HG02678 (cell line): ENCODE results near the gene GJB5.
"Not testable (repeated sequence)": the region's sequence is repeated elsewhere in the genome, so short reads cannot be mapped to it uniquely, and the experiment has no call there.

Experiments
- ATAC-seq: cut with Tn5 transposase; IDR thresholded peaks from one replicate; pipeline ENCODE4 v1.9.1; 2021; ENCODE audit warnings: mild to moderate bottlenecking, moderate library complexity; ENCODE audit not compliant: unreplicated experiment

The GJB5 gene

GRCh38 chr1:34754964-34755637 lies at the start of gene GJB5:
Gene GJB5, plus strand, starts transcription at chr1:34755047. Its CDS starts 2,284 bp downstream, at chr1:34757331.
- ATAC-seq, result no peak

DNA sequence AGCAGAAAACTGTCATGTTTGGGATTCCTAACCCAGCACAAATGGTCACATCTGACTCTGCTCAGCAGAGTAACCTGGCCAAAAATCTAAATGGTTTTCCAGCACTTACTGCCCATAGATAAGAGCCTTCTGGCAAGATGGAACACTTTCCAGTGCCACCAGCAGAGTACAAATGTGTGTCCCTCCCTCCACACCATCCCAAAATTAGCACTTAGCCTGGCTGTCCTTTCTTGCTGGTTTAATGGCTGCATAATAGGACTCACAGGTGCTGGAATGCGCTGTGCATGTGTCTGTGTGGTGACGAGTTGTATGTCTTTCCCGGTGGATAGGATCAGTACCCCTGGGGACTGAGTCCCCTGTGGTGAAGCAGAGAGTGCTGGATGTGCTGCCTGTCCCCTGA lies 49.8 kb upstream of the GJB5 start:
- ATAC-seq, result no peak

- ATAC-seq, result no peak
Observed at GRCh38 chr1:34708106-34708505, 46.7 kb upstream of the GJB5 start.

DNA sequence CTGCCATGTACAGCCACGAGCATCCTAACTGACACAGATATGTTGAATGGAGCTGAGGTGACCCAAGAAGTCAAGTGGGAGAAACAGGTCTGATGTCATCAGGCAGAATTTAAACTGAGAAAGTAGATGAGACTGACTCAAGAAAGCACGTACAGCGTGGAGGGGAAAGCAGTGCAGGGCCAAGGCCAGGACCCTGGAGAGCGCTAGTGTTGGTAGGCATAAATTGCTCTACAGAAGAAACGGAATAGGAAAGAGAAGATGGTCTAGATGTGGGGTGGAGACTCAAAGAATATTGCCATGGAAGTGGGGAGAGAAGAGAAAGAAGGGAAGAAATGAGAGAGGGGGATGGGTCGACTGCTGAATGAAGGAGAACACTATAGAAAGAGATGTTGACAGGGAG lies 45.3 kb upstream of the GJB5 start:
- no peak for ATAC-seq

- ATAC-seq, result no peak
Observed at GRCh38 chr1:34710812-34711211, 44.0 kb upstream of the GJB5 start.

DNA sequence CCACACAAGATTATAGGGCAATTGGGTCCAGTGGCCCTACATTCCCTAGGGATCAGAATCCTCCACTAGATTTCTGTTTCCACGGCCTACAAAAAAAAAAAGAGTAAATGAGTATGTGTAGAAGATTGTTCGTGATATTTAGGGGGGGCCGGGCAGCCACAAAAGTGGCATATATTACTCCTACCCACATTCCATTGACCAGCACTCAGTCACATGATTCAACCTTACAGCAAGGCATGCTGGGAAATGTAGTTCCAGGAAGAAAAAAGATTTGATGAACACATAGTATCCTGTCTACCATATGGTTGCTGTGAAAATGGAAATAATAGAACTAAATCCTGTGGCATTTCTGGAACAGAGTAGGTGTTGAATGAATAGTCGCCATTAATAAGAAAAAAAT lies 43.4 kb upstream of the GJB5 start:
- ATAC-seq, result no peak

GRCh38 chr1:34712007-34712688 lies 42.7 kb upstream of the GJB5 start:
- no peak for ATAC-seq

DNA sequence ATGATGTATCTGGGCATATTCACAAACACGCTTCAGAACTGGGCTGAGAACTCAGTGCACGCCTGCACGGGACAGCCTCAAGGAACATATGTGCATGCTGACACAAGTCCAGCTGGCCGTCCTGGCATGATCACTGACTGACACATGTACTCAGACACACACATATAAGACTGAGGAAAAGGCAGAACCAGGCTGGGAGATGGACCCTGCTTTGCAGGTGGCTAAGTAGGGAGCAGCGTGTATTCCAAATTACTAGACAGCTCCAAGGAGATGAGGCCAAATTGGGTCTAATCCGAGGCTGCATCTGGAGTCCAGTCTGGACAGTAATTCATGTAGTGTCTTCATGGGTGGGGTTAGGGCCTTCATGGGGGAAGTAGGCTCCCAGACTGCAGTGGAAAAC lies 41.4 kb upstream of the GJB5 start:
- ATAC-seq, result no peak

- ATAC-seq, result no peak
Observed at GRCh38 chr1:34714386-34714785, 40.5 kb upstream of the GJB5 start.

- no peak for ATAC-seq
Observed at GRCh38 chr1:34715139-34715538, 39.7 kb upstream of the GJB5 start.

- no peak for ATAC-seq
Observed at GRCh38 chr1:34721241-34721640, 33.6 kb upstream of the GJB5 start.

GRCh38 chr1:34721646-34722355 lies 33.0 kb upstream of the GJB5 start:
- no peak for ATAC-seq

- no peak for ATAC-seq
Observed at GRCh38 chr1:34726861-34727260, 28.0 kb upstream of the GJB5 start.

- ATAC-seq, result no peak
Observed at GRCh38 chr1:34730485-34730884, 24.4 kb upstream of the GJB5 start.

DNA sequence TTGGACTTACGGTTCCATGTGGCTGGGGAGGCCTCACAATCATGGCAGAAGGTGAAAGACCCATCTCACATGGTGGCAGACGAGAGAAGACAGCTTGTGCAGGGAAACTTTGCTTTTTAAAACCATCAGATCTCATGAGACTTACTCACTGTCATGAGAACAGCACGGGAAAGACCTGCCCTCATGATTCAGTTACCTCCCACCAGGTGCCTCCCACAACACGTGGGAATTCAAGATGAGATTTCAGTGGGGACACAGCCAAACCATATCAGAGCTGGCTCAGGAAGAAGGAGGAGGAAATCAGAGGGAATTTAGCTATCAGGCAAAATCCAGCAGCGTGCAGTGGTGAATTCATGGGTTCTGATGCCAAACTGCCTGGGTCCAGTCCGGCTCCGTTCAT lies 22.0 kb upstream of the GJB5 start:
- ATAC-seq, result not testable (repeated sequence)

- no peak for ATAC-seq
Observed at GRCh38 chr1:34736692-34737091, 18.2 kb upstream of the GJB5 start.

GRCh38 chr1:34737236-34737635 lies 17.6 kb upstream of the GJB5 start:
- not testable (repeated sequence) for ATAC-seq

DNA sequence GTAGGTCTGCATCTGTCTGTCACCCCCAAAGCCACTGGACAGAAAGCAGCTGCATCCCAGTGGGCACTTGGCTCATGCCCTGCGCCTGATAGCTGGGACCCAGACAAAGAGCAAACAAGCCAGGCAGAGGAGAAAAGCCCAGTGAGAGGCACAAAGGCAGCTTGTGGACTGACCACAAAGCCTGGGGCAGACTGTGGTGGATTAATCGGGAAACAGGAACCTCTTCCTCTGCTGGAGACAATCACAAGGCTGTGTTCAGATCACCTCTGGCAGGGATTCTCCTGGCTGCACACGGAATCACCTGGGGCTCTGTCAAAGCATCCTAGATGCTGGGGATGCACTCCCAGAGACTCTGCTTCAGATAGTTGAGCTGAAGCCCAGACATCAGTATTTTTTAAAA lies 15.2 kb upstream of the GJB5 start:
- ATAC-seq, result no peak

GRCh38 chr1:34740161-34740868 lies 14.5 kb upstream of the GJB5 start:
- ATAC-seq, result no peak

- peak; percentile 66 for ATAC-seq
Observed at GRCh38 chr1:34742667-34743270, 12.1 kb upstream of the GJB5 start.

DNA sequence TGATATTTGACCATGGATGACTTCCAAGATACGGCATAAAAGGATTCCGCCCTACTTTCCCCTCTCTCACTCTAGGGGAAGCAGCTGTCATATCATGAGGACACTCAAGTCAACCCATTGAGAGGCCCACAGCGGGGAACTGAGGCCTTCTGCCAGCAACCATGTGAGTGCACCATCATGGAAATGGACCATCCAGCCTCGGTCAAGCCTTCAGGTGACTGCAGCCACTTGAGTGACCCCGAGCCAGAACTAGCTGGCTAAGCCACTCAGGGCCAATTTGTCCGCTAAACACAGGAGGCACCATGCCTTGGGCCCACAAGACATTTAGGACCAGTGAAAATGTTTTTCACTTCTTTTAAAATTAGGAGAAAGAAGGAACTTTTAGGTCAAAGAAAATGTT lies 11.1 kb upstream of the GJB5 start:
- ATAC-seq, result no peak
